Natural killer cell (primary cell): Measurements from ENCODE around the gene SH3GL3. TPM values are rescaled to one million over a fixed set of nuclear protein-coding genes. Genes with fewer than 3 reads are reported as not detected.

Source experiments
- ATAC-seq, 3 donors: fragments of 150-1000 bp in 2 of 3; fragments of 200-7000 bp in 1 of 3; cut with Tn5 transposase; 1 replicate in 1 of 3; 2 replicates in 2 of 3; pipeline ENCODE4 v1.10.0; 2021; ENCODE audit warnings: mild to moderate bottlenecking in 2 of 3, moderate library complexity in 2 of 3
- DNase-seq, 2 donors: peaks; one replicate each; pipeline versions ENCODE4 v3.0.0 to v3.0.0-alpha.2; 2013 to 2021; ENCODE audit warnings: mixed read lengths in 1 of 2
- H3K27ac ChIP-seq: one replicate; pipeline ENCODE4 v1.5.1; 2013; ENCODE audit warnings: mild to moderate bottlenecking, low read length
- H3K27me3 ChIP-seq: one replicate; pipeline ENCODE4 v1.6.1; 2013; ENCODE audit warnings: low read length; ENCODE audit not compliant: control insufficient read depth, insufficient read depth
- H3K36me3 ChIP-seq: one replicate; pipeline ENCODE4 v1.6.1; 2013; ENCODE audit warnings: low read length; ENCODE audit not compliant: control insufficient read depth, insufficient read depth
- H3K4me1 ChIP-seq: one replicate; pipeline ENCODE4 v1.6.1; 2013; ENCODE audit warnings: low read length; ENCODE audit not compliant: control insufficient read depth, insufficient read depth
- H3K4me3 ChIP-seq: one replicate; pipeline ENCODE4 v1.5.1; 2013; ENCODE audit warnings: low read length
- H3K9me3 ChIP-seq: one replicate; pipeline ENCODE4 v1.6.1; 2013; ENCODE audit warnings: low read length; ENCODE audit not compliant: control insufficient read depth, insufficient read depth
- H3K27ac Mint-ChIP-seq, 2 donors: one replicate each; pipeline ENCODE4 v1.8.0; 2022; ENCODE audit warnings: mild to moderate bottlenecking in 2 of 2, mixed read lengths in 2 of 2, moderate library complexity in 1 of 2
- H3K27me3 Mint-ChIP-seq, 2 donors: one replicate each; pipeline ENCODE4 v1.8.0; 2022; ENCODE audit warnings: low read depth in 2 of 2, mixed read lengths in 2 of 2
- H3K36me3 Mint-ChIP-seq: one replicate; pipeline ENCODE4 v1.8.0; 2022; ENCODE audit warnings: mixed read lengths
- H3K4me1 Mint-ChIP-seq, 2 donors: one replicate each; pipeline ENCODE4 v1.8.0; 2022; ENCODE audit warnings: mixed read lengths in 2 of 2
- H3K4me3 Mint-ChIP-seq: one replicate; pipeline ENCODE4 v1.8.0; 2022; ENCODE audit warnings: mild to moderate bottlenecking, moderate library complexity, mixed read lengths
- H3K9me3 Mint-ChIP-seq, 2 donors: one replicate each; pipeline ENCODE4 v1.8.0; 2022; ENCODE audit warnings: mixed read lengths in 2 of 2
- CTCF ChIP-seq: fragments of 200-600 bp; IDR thresholded peaks from one replicate; pipeline ENCODE4 v1.8.0; 2022; ENCODE audit warnings: antibody characterized with exemption
- WGBS: methylation state at CpG from one replicate; pipeline ENCODE4 v1.1.7; 2013; ENCODE audit warnings: missing lambda C conversion rate; ENCODE audit not compliant: insufficient coverage; 5-methylcytosine and 5-hydroxymethylcytosine counted together
- intact Hi-C: fragments of 100-400 bp; cut with micrococcal nuclease; formaldehyde crosslinking; loops from one replicate; pipeline ENCODE4 v1.14.2; 2022
- total RNA-seq, 4 donors: library from RNA; stranded (reverse); fragments of 120-200 nt in 1 of 4; gene quantifications; one replicate each; pipeline versions ENCODE4 v1.2.3 to v1.2.4, GENCODE V29; 2013 to 2022

SH3GL3 gene
- total RNA-seq, 3 donors from 2014 or later (not counting 1 experiment from before 2014, with no cell fraction given): not detected

GRCh38 chr15:83498374-83498773, 51.2 kb downstream of the SH3GL3 start:
- Mint-ChIP-seq H3K27me3 (peaks cover 2 to 8% of the 10 kb centered on the region in 2 donors), H3K27ac (no peak overlapping the region), H3K36me3 (no peaks in the 10 kb centered on the region), H3K9me3 (peaks cover 7 to 13% of the 10 kb centered on the region in 2 donors), H3K4me3 (no peak overlapping the region), H3K4me1 (no peaks in the 10 kb centered on the region)
- Histone ChIP-seq H3K36me3 (no peaks in the 10 kb centered on the region), H3K4me1 (no peaks in the 10 kb centered on the region), H3K4me3 (no peak overlapping the region), H3K27me3 (no peaks in the 10 kb centered on the region), H3K27ac (no peak overlapping the region), H3K9me3 (peaks cover 3% of the 10 kb centered on the region)
- intact Hi-C loops: no loop called here
- no peak for DNase-seq
- TF ChIP-seq CTCF: no peak
- ATAC-seq: no peak
- 100% methylated on average over 1 of the region's 1 CpG for WGBS

- intact Hi-C loops: no loop called here
- no CpG with 5 or more reads among the region's 3 CpGs for WGBS
- Histone ChIP-seq H3K4me3 (no peak overlapping the region), H3K4me1 (no peaks in the 10 kb centered on the region), H3K36me3 (no peaks in the 10 kb centered on the region), H3K27me3 (no peaks in the 10 kb centered on the region), H3K9me3 (peaks cover 3% of the 10 kb centered on the region), H3K27ac (no peak overlapping the region)
- Mint-ChIP-seq H3K36me3 (no peaks in the 10 kb centered on the region), H3K27me3 (peaks cover under 1 to 8% of the 10 kb centered on the region in 2 donors), H3K4me1 (no peaks in the 10 kb centered on the region), H3K9me3 (peaks cover 7 to 13% of the 10 kb centered on the region in 2 donors), H3K27ac (no peak overlapping the region), H3K4me3 (no peak overlapping the region)
- TF ChIP-seq CTCF: no peak
- DNase-seq: no peak
- no peak for ATAC-seq
These were observed 51.7 kb downstream of the SH3GL3 start for GRCh38 chr15:83498801-83499200.

- peaks cover 0 to 8% of the 10 kb centered on the region in 2 donors for H3K27me3 Mint-ChIP-seq
- no peak for ATAC-seq
- Histone ChIP-seq H3K27me3 (no peaks in the 10 kb centered on the region), H3K36me3 (no peaks in the 10 kb centered on the region), H3K27ac (no peak overlapping the region), H3K4me3 (no peak overlapping the region), H3K4me1 (no peaks in the 10 kb centered on the region), H3K9me3 (peaks cover 3% of the 10 kb centered on the region)
- H3K4me3 Mint-ChIP-seq: no peak overlapping the region
- no peaks in the 10 kb centered on the region for H3K36me3 Mint-ChIP-seq
- no peak for DNase-seq
- WGBS: 100% methylated on average over 1 of the region's 2 CpGs
- intact Hi-C loops: no loop called here
- peaks cover 7 to 13% of the 10 kb centered on the region in 2 donors for H3K9me3 Mint-ChIP-seq
- no peaks in the 10 kb centered on the region for H3K4me1 Mint-ChIP-seq
- TF ChIP-seq CTCF: no peak
- H3K27ac Mint-ChIP-seq: no peak overlapping the region
These were observed 52.3 kb downstream of the SH3GL3 start for GRCh38 chr15:83499476-83499875.
